Mammary epithelial cell (primary cell): Measurements from ENCODE around the gene PCDH15.

ENCODE experiments used
- EZH2 ChIP-seq: IDR thresholded peaks from 2 replicates; pipeline ENCODE4 v1.6.1; 2012; ENCODE audit warnings: low read length, inconsistent platforms, borderline replicate concordance
- TF ChIP-seq, protein P1 (sequence below), 2 donors: IDR thresholded peaks in 1 of 2; conservative IDR thresholded peaks in 1 of 2; 2 replicates each; pipeline ENCODE4 v1.5.1; 2011 to 2012; ENCODE audit warnings: inconsistent platforms in 2 of 2, low read length in 2 of 2, mild to moderate bottlenecking in 2 of 2, control low read depth in 1 of 2, low read depth in 1 of 2; ENCODE audit not compliant: insufficient read depth in 1 of 2; ENCODE audit errors: extremely low read depth in 1 of 2

DNA sequence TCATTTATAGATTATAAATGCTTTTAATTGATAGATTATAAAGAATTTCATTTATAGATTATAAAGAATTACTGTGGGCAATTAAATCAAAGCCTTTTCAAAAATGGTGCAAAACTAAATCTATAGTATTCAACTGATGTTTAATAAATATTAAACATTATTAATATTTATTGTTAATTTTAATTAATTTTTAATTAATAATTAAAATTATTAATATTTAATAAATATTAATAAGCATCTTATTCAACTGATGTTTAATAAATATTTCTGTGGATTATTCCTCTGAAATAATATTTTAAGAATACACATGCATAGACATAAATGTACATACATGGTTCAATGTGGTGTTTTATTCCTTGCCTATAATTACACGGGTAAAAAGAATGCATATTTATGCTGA is 346.8 kb downstream of the PCDH15 start:
- TF ChIP-seq, protein P1, sequence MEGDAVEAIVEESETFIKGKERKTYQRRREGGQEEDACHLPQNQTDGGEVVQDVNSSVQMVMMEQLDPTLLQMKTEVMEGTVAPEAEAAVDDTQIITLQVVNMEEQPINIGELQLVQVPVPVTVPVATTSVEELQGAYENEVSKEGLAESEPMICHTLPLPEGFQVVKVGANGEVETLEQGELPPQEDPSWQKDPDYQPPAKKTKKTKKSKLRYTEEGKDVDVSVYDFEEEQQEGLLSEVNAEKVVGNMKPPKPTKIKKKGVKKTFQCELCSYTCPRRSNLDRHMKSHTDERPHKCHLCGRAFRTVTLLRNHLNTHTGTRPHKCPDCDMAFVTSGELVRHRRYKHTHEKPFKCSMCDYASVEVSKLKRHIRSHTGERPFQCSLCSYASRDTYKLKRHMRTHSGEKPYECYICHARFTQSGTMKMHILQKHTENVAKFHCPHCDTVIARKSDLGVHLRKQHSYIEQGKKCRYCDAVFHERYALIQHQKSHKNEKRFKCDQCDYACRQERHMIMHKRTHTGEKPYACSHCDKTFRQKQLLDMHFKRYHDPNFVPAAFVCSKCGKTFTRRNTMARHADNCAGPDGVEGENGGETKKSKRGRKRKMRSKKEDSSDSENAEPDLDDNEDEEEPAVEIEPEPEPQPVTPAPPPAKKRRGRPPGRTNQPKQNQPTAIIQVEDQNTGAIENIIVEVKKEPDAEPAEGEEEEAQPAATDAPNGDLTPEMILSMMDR (conservative IDR thresholded peaks at IDR 0.05 in 1 of 2, IDR thresholded peaks at IDR 0.05 in 1 of 2; ENCODE audit: extremely low read depth in 1 of 2, insufficient read depth in 1 of 2, low read depth in 1 of 2, low read length in 2 of 2) = no peak
- TF ChIP-seq EZH2 = no peak
